Erythroblast (primary cell): ENCODE data around the gene FAM3A.

Experiments used
- GATA1 ChIP-seq: IDR thresholded peaks from 2 replicates; pipeline ENCODE4 v1.6.1; 2011; ENCODE audit warnings: low read depth, mild to moderate bottlenecking, control low read depth, low read length, moderate library complexity
- POLR2A ChIP-seq: IDR thresholded peaks from 2 replicates; pipeline ENCODE4 v1.6.1; 2011; ENCODE audit warnings: mild to moderate bottlenecking, low read length

GRCh38 chrX:154513716-154514115, 2.3 kb downstream of the FAM3A start:
- no peak for TF ChIP-seq POLR2A
- no peak for TF ChIP-seq GATA1
